ENCODE measurements around the gene DOK3.

Gene DOK3

GRCh38 chr5:177512736-177513380 lies 3.2 kb upstream of the DOK3 start:
- no peak for TF ChIP-seq CTCF (IDR thresholded peaks at IDR 0.05; ENCODE audit: low read depth, low read length)
- Histone ChIP-seq H3K36me3 (peaks cover 61% of the 10 kb centered on the region), H3K4me1 (peaks cover 5% of the 10 kb centered on the region), H3K27me3 (no peaks in the 10 kb centered on the region), H3K4me3 (ENCODE audit: low read depth, low read length) (no peak overlapping the region), H3K9me3 (no peaks in the 10 kb centered on the region)
- DNase-seq: no peak

- no peak overlapping the region for H3K4me3 ChIP-seq (ENCODE audit: low read depth, low read length)
- H3K4me1 ChIP-seq: peaks cover 5% of the 10 kb centered on the region
- no peak for DNase-seq
- H3K36me3 ChIP-seq: peaks cover 61% of the 10 kb centered on the region
- H3K27me3 ChIP-seq: no peaks in the 10 kb centered on the region
- no peak for TF ChIP-seq CTCF (IDR thresholded peaks at IDR 0.05; ENCODE audit: low read depth, low read length)
- H3K9me3 ChIP-seq: no peaks in the 10 kb centered on the region
Observed at GRCh38 chr5:177511796-177512675, 2.4 kb upstream of the DOK3 start.

GRCh38 chr5:177511181-177511580 lies 1.6 kb upstream of the DOK3 start:
- Histone ChIP-seq H3K36me3 (peaks cover 61% of the 10 kb centered on the region), H3K4me3 (ENCODE audit: low read depth, low read length) (no peak overlapping the region), H3K4me1 (peaks cover 5% of the 10 kb centered on the region), H3K9me3 (no peaks in the 10 kb centered on the region), H3K27me3 (no peaks in the 10 kb centered on the region)
- no peak for DNase-seq
- no peak for TF ChIP-seq CTCF (IDR thresholded peaks at IDR 0.05; ENCODE audit: low read depth, low read length)

- no peaks in the 10 kb centered on the region for H3K27me3 ChIP-seq
- H3K36me3 ChIP-seq: peaks cover 56% of the 10 kb centered on the region
- H3K9me3 ChIP-seq: no peaks in the 10 kb centered on the region
- no peak for TF ChIP-seq CTCF (IDR thresholded peaks at IDR 0.05; ENCODE audit: low read depth, low read length)
- H3K4me1 ChIP-seq: peaks cover 5% of the 10 kb centered on the region
- DNase-seq: no peak
- H3K4me3 ChIP-seq (ENCODE audit: low read depth, low read length): no peak overlapping the region
Observed at GRCh38 chr5:177510567-177511053, 984 bp upstream of the DOK3 start.

- peak; percentile 30 for DNase-seq
- Histone ChIP-seq H3K9me3 (no peaks in the 10 kb centered on the region), H3K27me3 (no peaks in the 10 kb centered on the region), H3K36me3 (peaks cover 51% of the 10 kb centered on the region), H3K4me3 (ENCODE audit: low read depth, low read length) (no peak overlapping the region), H3K4me1 (peaks cover 5% of the 10 kb centered on the region)
- no peak for TF ChIP-seq CTCF (IDR thresholded peaks at IDR 0.05; ENCODE audit: low read depth, low read length)
Observed at GRCh38 chr5:177509991-177510566, 453 bp upstream of the DOK3 start.
